ENCODE data around the gene CD200R1.

Gene CD200R1

GRCh38 chr3:112888381-112889085 is 86.4 kb downstream of the CD200R1 start:
- ATAC-seq (ENCODE audit: insufficient read depth, low read depth) (no peak), DNase-seq (no peak)
- Histone ChIP-seq H3K27ac (ENCODE audit: low read length) (no peak overlapping the region), H4K20me1 (ENCODE audit: insufficient read depth, low read length) (no peaks in the 10 kb centered on the region), H3K4me2 (ENCODE audit: insufficient read depth, low read length) (no peak overlapping the region), H3K9ac (ENCODE audit: low read depth, low read length) (no peak overlapping the region), H3K27me3 (ENCODE audit: insufficient read depth, low read length, poor library complexity) (no peaks in the 10 kb centered on the region), H3K36me3 (ENCODE audit: insufficient read depth, low read length) (no peaks in the 10 kb centered on the region), H3K9me3 (ENCODE audit: insufficient read depth, low read length, severe bottlenecking) (no peaks in the 10 kb centered on the region), H3K79me2 (ENCODE audit: insufficient read depth, low read length) (no peaks in the 10 kb centered on the region), H3K4me3 (ENCODE audit: low read depth in 1 of 2, low read length in 2 of 2) (no peak overlapping the region), H2AFZ (ENCODE audit: low read depth, low read length) (no peak overlapping the region), H3K4me1 (ENCODE audit: insufficient read depth, low read length) (no peaks in the 10 kb centered on the region)
- TF ChIP-seq EZH2 (IDR thresholded peaks at IDR 0.05; ENCODE audit: borderline replicate concordance, low read depth, low read length, severe bottlenecking) (no peak), CTCF (IDR thresholded peaks at IDR 0.05; ENCODE audit: borderline replicate concordance, extremely low read depth, low read length, poor library complexity, severe bottlenecking) (no peak)

DNA sequence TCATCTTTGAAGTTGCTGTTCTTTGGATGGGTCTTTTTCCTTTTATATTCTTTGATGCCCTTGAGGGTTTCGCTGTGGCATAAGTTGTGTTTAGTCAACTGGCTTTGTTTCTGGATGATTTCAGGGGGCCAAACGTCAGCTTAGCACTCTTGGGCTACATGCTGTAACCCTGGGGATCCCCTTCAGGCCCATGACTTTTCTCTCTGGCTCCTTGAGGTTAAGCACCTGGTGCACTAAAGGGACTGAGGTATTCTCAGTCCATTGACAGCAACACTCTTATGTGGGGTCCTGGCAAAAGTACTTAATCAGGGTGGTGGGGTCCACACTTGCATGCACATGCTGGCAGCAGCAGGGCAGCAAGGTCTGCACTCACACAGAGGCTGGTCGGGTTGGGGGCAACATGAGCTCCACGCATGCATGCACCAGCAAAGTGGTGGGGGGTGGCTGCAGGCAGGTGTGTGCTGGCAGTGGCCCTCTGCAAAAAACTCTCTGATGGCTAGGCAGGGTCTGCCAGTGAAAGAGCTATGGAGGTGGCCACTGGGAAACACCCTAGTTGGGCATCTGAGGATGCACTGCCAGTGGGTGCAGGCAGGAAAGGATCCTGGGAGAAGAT is 90.1 kb downstream of the CD200R1 start:
- Histone ChIP-seq H3K36me3 (ENCODE audit: insufficient read depth, low read length) (no peaks in the 10 kb centered on the region), H4K20me1 (ENCODE audit: insufficient read depth, low read length) (no peaks in the 10 kb centered on the region), H3K4me2 (ENCODE audit: insufficient read depth, low read length) (no peak overlapping the region), H3K9ac (ENCODE audit: low read depth, low read length) (no peak overlapping the region), H3K4me1 (ENCODE audit: insufficient read depth, low read length) (no peaks in the 10 kb centered on the region), H3K27ac (ENCODE audit: low read length) (no peak overlapping the region), H2AFZ (ENCODE audit: low read depth, low read length) (no peak overlapping the region), H3K9me3 (ENCODE audit: insufficient read depth, low read length, severe bottlenecking) (no peaks in the 10 kb centered on the region), H3K27me3 (ENCODE audit: insufficient read depth, low read length, poor library complexity) (no peaks in the 10 kb centered on the region), H3K79me2 (ENCODE audit: insufficient read depth, low read length) (no peaks in the 10 kb centered on the region), H3K4me3 (ENCODE audit: low read depth in 1 of 2, low read length in 2 of 2) (no peak overlapping the region)
- ATAC-seq (ENCODE audit: insufficient read depth, low read depth) (no peak), DNase-seq (no peak)
- no peak for TF ChIP-seq CTCF (IDR thresholded peaks at IDR 0.05; ENCODE audit: borderline replicate concordance, extremely low read depth, low read length, poor library complexity, severe bottlenecking)
- no peak for TF ChIP-seq EZH2 (IDR thresholded peaks at IDR 0.05; ENCODE audit: borderline replicate concordance, low read depth, low read length, severe bottlenecking)

DNA sequence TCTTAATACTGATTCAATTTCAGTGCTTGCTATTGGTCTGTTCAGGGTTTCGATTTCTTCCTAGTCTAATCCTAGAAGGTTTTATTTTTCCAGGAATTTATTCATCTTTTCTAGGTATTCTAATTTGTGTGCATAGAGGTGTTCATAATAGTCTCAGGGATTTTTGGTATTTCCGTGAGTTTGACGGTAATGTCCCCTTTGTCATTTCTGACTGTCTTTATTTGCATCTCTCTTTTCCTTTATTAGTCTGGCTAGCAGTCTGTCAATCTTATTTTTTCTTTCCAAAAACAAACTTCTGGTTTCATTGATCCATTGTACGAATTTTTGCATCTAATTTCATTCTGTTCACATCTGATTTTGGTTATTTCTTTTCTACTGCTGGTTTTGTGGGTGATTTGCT is 93.0 kb downstream of the CD200R1 start:
- TF ChIP-seq EZH2 (IDR thresholded peaks at IDR 0.05; ENCODE audit: borderline replicate concordance, low read depth, low read length, severe bottlenecking) (no peak), CTCF (IDR thresholded peaks at IDR 0.05; ENCODE audit: borderline replicate concordance, extremely low read depth, low read length, poor library complexity, severe bottlenecking) (no peak)
- Histone ChIP-seq H3K4me2 (ENCODE audit: insufficient read depth, low read length) (no peak overlapping the region), H3K4me1 (ENCODE audit: insufficient read depth, low read length) (no peaks in the 10 kb centered on the region), H3K79me2 (ENCODE audit: insufficient read depth, low read length) (no peaks in the 10 kb centered on the region), H3K9me3 (ENCODE audit: insufficient read depth, low read length, severe bottlenecking) (no peaks in the 10 kb centered on the region), H3K9ac (ENCODE audit: low read depth, low read length) (no peak overlapping the region), H4K20me1 (ENCODE audit: insufficient read depth, low read length) (no peaks in the 10 kb centered on the region), H3K4me3 (ENCODE audit: low read depth in 1 of 2, low read length in 2 of 2) (no peak overlapping the region), H3K36me3 (ENCODE audit: insufficient read depth, low read length) (no peaks in the 10 kb centered on the region), H3K27me3 (ENCODE audit: insufficient read depth, low read length, poor library complexity) (no peaks in the 10 kb centered on the region), H3K27ac (ENCODE audit: low read length) (no peak overlapping the region), H2AFZ (ENCODE audit: low read depth, low read length) (no peak overlapping the region)
- DNase-seq: no peak
- no peak for ATAC-seq (ENCODE audit: insufficient read depth, low read depth)

All from DND-41 (cell line).